Mammary epithelial cell (primary cell): Measurements from ENCODE around the gene SH2D7.

Source experiments
- CTCF ChIP-seq, 2 donors: IDR thresholded peaks in 1 of 2; conservative IDR thresholded peaks in 1 of 2; 2 replicates each; pipeline ENCODE4 v1.5.1; 2011 to 2012; ENCODE audit warnings: inconsistent platforms in 2 of 2, low read length in 2 of 2, mild to moderate bottlenecking in 2 of 2, control low read depth in 1 of 2, low read depth in 1 of 2; ENCODE audit not compliant: insufficient read depth in 1 of 2; ENCODE audit errors: extremely low read depth in 1 of 2
- EZH2 ChIP-seq: IDR thresholded peaks from 2 replicates; pipeline ENCODE4 v1.6.1; 2012; ENCODE audit warnings: low read length, inconsistent platforms, borderline replicate concordance

- TF ChIP-seq CTCF (conservative IDR thresholded peaks at IDR 0.05 in 1 of 2, IDR thresholded peaks at IDR 0.05 in 1 of 2; ENCODE audit: extremely low read depth in 1 of 2, insufficient read depth in 1 of 2, low read depth in 1 of 2, low read length in 2 of 2) (peak; percentile 51 to 58), EZH2 (no peak)
Measured at GRCh38 chr15:78131295-78132061, 39.1 kb downstream of the SH2D7 start, which contains the start of gene CIB2.
